ENCODE results near the gene BCKDK.
"Not testable (repeated sequence)": the region's sequence is repeated elsewhere in the genome, so short reads cannot be mapped to it uniquely, and the experiment has no call there.

BCKDK gene

GRCh38 chr16:31127182-31127581, 19.0 kb downstream of the BCKDK start:
- no peak for DNase-seq (ENCODE audit: low spot score)

- no peak for DNase-seq (ENCODE audit: low spot score)
These were observed 20.8 kb downstream of the BCKDK start for GRCh38 chr16:31128711-31129567.

- DNase-seq (ENCODE audit: low spot score), result no peak
These were observed 21.6 kb downstream of the BCKDK start for GRCh38 chr16:31129568-31130335.

GRCh38 chr16:31130336-31130891, 22.2 kb downstream of the BCKDK start:
- DNase-seq (ENCODE audit: low spot score), result no peak

GRCh38 chr16:31130899-31131298, 22.7 kb downstream of the BCKDK start:
- peak; percentile 35 for DNase-seq (ENCODE audit: low spot score)

GRCh38 chr16:31131416-31131815, 23.2 kb downstream of the BCKDK start:
- no peak for DNase-seq (ENCODE audit: low spot score)

- DNase-seq (ENCODE audit: low spot score), result no peak
These were observed 23.7 kb downstream of the BCKDK start for GRCh38 chr16:31131841-31132271.

GRCh38 chr16:31132303-31132979, 24.3 kb downstream of the BCKDK start:
- DNase-seq (ENCODE audit: low spot score), result no peak

- DNase-seq (ENCODE audit: low spot score), result no peak
These were observed 24.9 kb downstream of the BCKDK start for GRCh38 chr16:31133046-31133501.

GRCh38 chr16:31134091-31134571, 25.9 kb downstream of the BCKDK start:
- no peak for DNase-seq (ENCODE audit: low spot score)

GRCh38 chr16:31134625-31135534, 26.7 kb downstream of the BCKDK start:
- DNase-seq (ENCODE audit: low spot score), result no peak

GRCh38 chr16:31135535-31136286, 27.5 kb downstream of the BCKDK start, which contains the start of gene PRSS8:
PRSS8 (minus strand) TSS chr16:31135727; CDS start chr16:31135498, 229 bp downstream.
- no peak for DNase-seq (ENCODE audit: low spot score)

- DNase-seq (ENCODE audit: low spot score), result no peak
These were observed 28.1 kb downstream of the BCKDK start for GRCh38 chr16:31136287-31136662.

GRCh38 chr16:31136822-31137499, 28.8 kb downstream of the BCKDK start:
- not testable (repeated sequence) for DNase-seq (ENCODE audit: low spot score)

- DNase-seq (ENCODE audit: low spot score), result peak; percentile 80
These were observed 30.7 kb downstream of the BCKDK start for GRCh38 chr16:31138621-31139578.

GRCh38 chr16:31141071-31141469, 32.9 kb downstream of the BCKDK start:
- DNase-seq (ENCODE audit: low spot score), result not testable (repeated sequence)

- DNase-seq (ENCODE audit: low spot score), result no peak
These were observed 33.4 kb downstream of the BCKDK start for GRCh38 chr16:31141489-31142108.
